PFSK-1 (cell line): Measurements from ENCODE around the gene CLVS2.

Experiments
- POLR2AphosphoS5 ChIP-seq: IDR thresholded peaks from 2 replicates; pipeline ENCODE4 v1.6.1; 2012; ENCODE audit warnings: low read depth, mild to moderate bottlenecking, control low read depth, low read length, moderate library complexity
- SIN3A ChIP-seq: IDR thresholded peaks from 2 replicates; pipeline ENCODE4 v1.6.1; 2012; ENCODE audit warnings: mild to moderate bottlenecking, low read length, moderate library complexity, borderline replicate concordance; ENCODE audit not compliant: insufficient read depth
- TF ChIP-seq, protein P1 (sequence below), 2 experiments: IDR thresholded peaks; 2 replicates each; pipeline versions ENCODE4 v1.6.1 to v1.8.0; 2011 to 2012; ENCODE audit warnings: low read depth in 2 of 2, low read length in 2 of 2, control low read depth in 1 of 2, inconsistent platforms in 1 of 2, mild to moderate bottlenecking in 1 of 2, moderate library complexity in 1 of 2; ENCODE audit not compliant: insufficient read depth in 1 of 2

GRCh38 chr6:123118811-123119210 is 122.8 kb downstream of the CLVS2 start:
- TF ChIP-seq POLR2AphosphoS5, result no peak
- TF ChIP-seq SIN3A, result no peak
- TF ChIP-seq, protein P1, sequence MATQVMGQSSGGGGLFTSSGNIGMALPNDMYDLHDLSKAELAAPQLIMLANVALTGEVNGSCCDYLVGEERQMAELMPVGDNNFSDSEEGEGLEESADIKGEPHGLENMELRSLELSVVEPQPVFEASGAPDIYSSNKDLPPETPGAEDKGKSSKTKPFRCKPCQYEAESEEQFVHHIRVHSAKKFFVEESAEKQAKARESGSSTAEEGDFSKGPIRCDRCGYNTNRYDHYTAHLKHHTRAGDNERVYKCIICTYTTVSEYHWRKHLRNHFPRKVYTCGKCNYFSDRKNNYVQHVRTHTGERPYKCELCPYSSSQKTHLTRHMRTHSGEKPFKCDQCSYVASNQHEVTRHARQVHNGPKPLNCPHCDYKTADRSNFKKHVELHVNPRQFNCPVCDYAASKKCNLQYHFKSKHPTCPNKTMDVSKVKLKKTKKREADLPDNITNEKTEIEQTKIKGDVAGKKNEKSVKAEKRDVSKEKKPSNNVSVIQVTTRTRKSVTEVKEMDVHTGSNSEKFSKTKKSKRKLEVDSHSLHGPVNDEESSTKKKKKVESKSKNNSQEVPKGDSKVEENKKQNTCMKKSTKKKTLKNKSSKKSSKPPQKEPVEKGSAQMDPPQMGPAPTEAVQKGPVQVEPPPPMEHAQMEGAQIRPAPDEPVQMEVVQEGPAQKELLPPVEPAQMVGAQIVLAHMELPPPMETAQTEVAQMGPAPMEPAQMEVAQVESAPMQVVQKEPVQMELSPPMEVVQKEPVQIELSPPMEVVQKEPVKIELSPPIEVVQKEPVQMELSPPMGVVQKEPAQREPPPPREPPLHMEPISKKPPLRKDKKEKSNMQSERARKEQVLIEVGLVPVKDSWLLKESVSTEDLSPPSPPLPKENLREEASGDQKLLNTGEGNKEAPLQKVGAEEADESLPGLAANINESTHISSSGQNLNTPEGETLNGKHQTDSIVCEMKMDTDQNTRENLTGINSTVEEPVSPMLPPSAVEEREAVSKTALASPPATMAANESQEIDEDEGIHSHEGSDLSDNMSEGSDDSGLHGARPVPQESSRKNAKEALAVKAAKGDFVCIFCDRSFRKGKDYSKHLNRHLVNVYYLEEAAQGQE (IDR thresholded peaks at IDR 0.05; ENCODE audit: insufficient read depth in 1 of 2, low read depth in 2 of 2, low read length in 2 of 2), result no peak
